ENCODE data around the gene LRRC4C.
"Not testable (repeated sequence)": the region's sequence is repeated elsewhere in the genome, so short reads cannot be mapped to it uniquely, and the experiment has no call there.

The LRRC4C gene

GRCh38 chr11:40178470-40178869 is 1281.0 kb downstream of the LRRC4C start:
- Histone ChIP-seq H3K4me3 (ENCODE audit: insufficient read depth, low read depth, low read length) (no peak overlapping the region), H3K4me1 (ENCODE audit: control insufficient read depth, insufficient read depth, low read length) (no peaks in the 10 kb centered on the region), H3K27ac (ENCODE audit: insufficient read depth, low read depth, low read length, poor library complexity, severe bottlenecking) (no peak overlapping the region), H3K36me3 (ENCODE audit: control insufficient read depth, insufficient read depth, low read length) (no peaks in the 10 kb centered on the region), H3K27me3 (ENCODE audit: control insufficient read depth, insufficient read depth, low read length, poor library complexity, severe bottlenecking) (no peaks in the 10 kb centered on the region), H3K9me3 (ENCODE audit: control insufficient read depth, low read length) (no peaks in the 10 kb centered on the region)
- 81 to 89% methylated on average over 2 of the region's 2 CpGs for WGBS, 2 experiments

- H3K27ac ChIP-seq (ENCODE audit: insufficient read depth, low read depth, low read length, poor library complexity, severe bottlenecking): no peak overlapping the region
These were observed 1283.5 kb downstream of the LRRC4C start for GRCh38 chr11:40175980-40176379.

GRCh38 chr11:40170078-40170477 is 1289.4 kb downstream of the LRRC4C start:
- H3K9me3 ChIP-seq (ENCODE audit: control insufficient read depth, low read length): no peaks in the 10 kb centered on the region
- H3K27me3 ChIP-seq (ENCODE audit: control insufficient read depth, insufficient read depth, low read length, poor library complexity, severe bottlenecking): no peaks in the 10 kb centered on the region
- WGBS, 2 experiments: 34 to 63% methylated on average over 2 of the region's 2 CpGs
- no peak overlapping the region for H3K4me3 ChIP-seq (ENCODE audit: insufficient read depth, low read depth, low read length)
- no peak overlapping the region for H3K27ac ChIP-seq (ENCODE audit: insufficient read depth, low read depth, low read length, poor library complexity, severe bottlenecking)
- H3K36me3 ChIP-seq (ENCODE audit: control insufficient read depth, insufficient read depth, low read length): no peaks in the 10 kb centered on the region
- no peaks in the 10 kb centered on the region for H3K4me1 ChIP-seq (ENCODE audit: control insufficient read depth, insufficient read depth, low read length)

More at GRCh38 chr11:40175980-40176379, 1283.5 kb downstream of the LRRC4C start:
- WGBS, 2 experiments: 98% methylated on average over 3 of the region's 3 CpGs
- no peaks in the 10 kb centered on the region for H3K4me1 ChIP-seq (ENCODE audit: control insufficient read depth, insufficient read depth, low read length)
- H3K4me3 ChIP-seq (ENCODE audit: insufficient read depth, low read depth, low read length): no peak overlapping the region
- no peaks in the 10 kb centered on the region for H3K36me3 ChIP-seq (ENCODE audit: control insufficient read depth, insufficient read depth, low read length)
- no peaks in the 10 kb centered on the region for H3K9me3 ChIP-seq (ENCODE audit: control insufficient read depth, low read length)
- no peaks in the 10 kb centered on the region for H3K27me3 ChIP-seq (ENCODE audit: control insufficient read depth, insufficient read depth, low read length, poor library complexity, severe bottlenecking)

GRCh38 chr11:40168414-40168813 is 1291.0 kb downstream of the LRRC4C start:
- no peaks in the 10 kb centered on the region for H3K27me3 ChIP-seq (ENCODE audit: control insufficient read depth, insufficient read depth, low read length, poor library complexity, severe bottlenecking)
- no peak overlapping the region for H3K27ac ChIP-seq (ENCODE audit: insufficient read depth, low read depth, low read length, poor library complexity, severe bottlenecking)

GRCh38 chr11:40167805-40168204 is 1291.6 kb downstream of the LRRC4C start:
- 91 to 92% methylated on average over 5 of the region's 5 CpGs for WGBS, 2 experiments
- H3K4me3 ChIP-seq (ENCODE audit: insufficient read depth, low read depth, low read length); H3K27me3 ChIP-seq (ENCODE audit: control insufficient read depth, insufficient read depth, low read length, poor library complexity, severe bottlenecking); H3K27ac ChIP-seq (ENCODE audit: insufficient read depth, low read depth, low read length, poor library complexity, severe bottlenecking); H3K36me3 ChIP-seq (ENCODE audit: control insufficient read depth, insufficient read depth, low read length); H3K4me1 ChIP-seq (ENCODE audit: control insufficient read depth, insufficient read depth, low read length); H3K9me3 ChIP-seq (ENCODE audit: control insufficient read depth, low read length): not testable (repeated sequence)

More at GRCh38 chr11:40168414-40168813, 1291.0 kb downstream of the LRRC4C start:
- no peaks in the 10 kb centered on the region for H3K9me3 ChIP-seq (ENCODE audit: control insufficient read depth, low read length)
- no peaks in the 10 kb centered on the region for H3K36me3 ChIP-seq (ENCODE audit: control insufficient read depth, insufficient read depth, low read length)
- no peaks in the 10 kb centered on the region for H3K4me1 ChIP-seq (ENCODE audit: control insufficient read depth, insufficient read depth, low read length)
- no peak overlapping the region for H3K4me3 ChIP-seq (ENCODE audit: insufficient read depth, low read depth, low read length)
- WGBS, 2 experiments: 82 to 85% methylated on average over 1 of the region's 1 CpG

GRCh38 chr11:40166892-40167291 is 1292.6 kb downstream of the LRRC4C start:
- Histone ChIP-seq H3K9me3 (ENCODE audit: control insufficient read depth, low read length) (no peaks in the 10 kb centered on the region), H3K4me3 (ENCODE audit: insufficient read depth, low read depth, low read length) (no peak overlapping the region), H3K4me1 (ENCODE audit: control insufficient read depth, insufficient read depth, low read length) (no peaks in the 10 kb centered on the region), H3K36me3 (ENCODE audit: control insufficient read depth, insufficient read depth, low read length) (no peaks in the 10 kb centered on the region), H3K27ac (ENCODE audit: insufficient read depth, low read depth, low read length, poor library complexity, severe bottlenecking) (no peak overlapping the region), H3K27me3 (ENCODE audit: control insufficient read depth, insufficient read depth, low read length, poor library complexity, severe bottlenecking) (no peaks in the 10 kb centered on the region)
- 90 to 93% methylated on average over 3 to 4 of the region's 4 CpGs for WGBS, 2 experiments

GRCh38 chr11:40162901-40163883 is 1296.3 kb downstream of the LRRC4C start:
- H3K36me3 ChIP-seq (ENCODE audit: control insufficient read depth, insufficient read depth, low read length): no peaks in the 10 kb centered on the region
- H3K4me3 ChIP-seq (ENCODE audit: insufficient read depth, low read depth, low read length): no peak overlapping the region
- WGBS, 2 experiments: 76 to 94% methylated on average over 3 of the region's 4 CpGs
- no peak overlapping the region for H3K27ac ChIP-seq (ENCODE audit: insufficient read depth, low read depth, low read length, poor library complexity, severe bottlenecking)
- no peaks in the 10 kb centered on the region for H3K9me3 ChIP-seq (ENCODE audit: control insufficient read depth, low read length)
- H3K27me3 ChIP-seq (ENCODE audit: control insufficient read depth, insufficient read depth, low read length, poor library complexity, severe bottlenecking): no peaks in the 10 kb centered on the region
- no peaks in the 10 kb centered on the region for H3K4me1 ChIP-seq (ENCODE audit: control insufficient read depth, insufficient read depth, low read length)

- Histone ChIP-seq H3K4me1 (ENCODE audit: control insufficient read depth, insufficient read depth, low read length) (no peaks in the 10 kb centered on the region), H3K36me3 (ENCODE audit: control insufficient read depth, insufficient read depth, low read length) (no peaks in the 10 kb centered on the region), H3K9me3 (ENCODE audit: control insufficient read depth, low read length) (no peaks in the 10 kb centered on the region), H3K27me3 (ENCODE audit: control insufficient read depth, insufficient read depth, low read length, poor library complexity, severe bottlenecking) (no peaks in the 10 kb centered on the region), H3K4me3 (ENCODE audit: insufficient read depth, low read depth, low read length) (no peak overlapping the region), H3K27ac (ENCODE audit: insufficient read depth, low read depth, low read length, poor library complexity, severe bottlenecking) (no peak overlapping the region)
- 90 to 93% methylated on average over 4 to 5 of the region's 5 CpGs for WGBS, 2 experiments
These were observed 1297.5 kb downstream of the LRRC4C start for GRCh38 chr11:40161854-40162410.

- H3K9me3 ChIP-seq (ENCODE audit: control insufficient read depth, low read length): no peaks in the 10 kb centered on the region
- no peaks in the 10 kb centered on the region for H3K4me1 ChIP-seq (ENCODE audit: control insufficient read depth, insufficient read depth, low read length)
- H3K27me3 ChIP-seq (ENCODE audit: control insufficient read depth, insufficient read depth, low read length, poor library complexity, severe bottlenecking): no peaks in the 10 kb centered on the region
- no peaks in the 10 kb centered on the region for H3K36me3 ChIP-seq (ENCODE audit: control insufficient read depth, insufficient read depth, low read length)
- H3K27ac ChIP-seq (ENCODE audit: insufficient read depth, low read depth, low read length, poor library complexity, severe bottlenecking): no peak overlapping the region
- H3K4me3 ChIP-seq (ENCODE audit: insufficient read depth, low read depth, low read length): no peak overlapping the region
- WGBS, 2 experiments: 92 to 93% methylated on average over 3 of the region's 3 CpGs
These were observed 1299.0 kb downstream of the LRRC4C start for GRCh38 chr11:40160418-40160817.

- H3K4me1 ChIP-seq (ENCODE audit: control insufficient read depth, insufficient read depth, low read length): no peaks in the 10 kb centered on the region
- H3K9me3 ChIP-seq (ENCODE audit: control insufficient read depth, low read length): no peaks in the 10 kb centered on the region
- H3K27me3 ChIP-seq (ENCODE audit: control insufficient read depth, insufficient read depth, low read length, poor library complexity, severe bottlenecking): no peaks in the 10 kb centered on the region
- no peak overlapping the region for H3K4me3 ChIP-seq (ENCODE audit: insufficient read depth, low read depth, low read length)
- H3K27ac ChIP-seq (ENCODE audit: insufficient read depth, low read depth, low read length, poor library complexity, severe bottlenecking): no peak overlapping the region
- H3K36me3 ChIP-seq (ENCODE audit: control insufficient read depth, insufficient read depth, low read length): no peaks in the 10 kb centered on the region
These were observed 1309.7 kb downstream of the LRRC4C start for GRCh38 chr11:40149721-40150120.
